ENCODE results near the gene BABAM2.

BABAM2 gene

GRCh38 chr2:28119631-28120030 lies 229.1 kb downstream of the BABAM2 start:
- TF ChIP-seq, protein P1, sequence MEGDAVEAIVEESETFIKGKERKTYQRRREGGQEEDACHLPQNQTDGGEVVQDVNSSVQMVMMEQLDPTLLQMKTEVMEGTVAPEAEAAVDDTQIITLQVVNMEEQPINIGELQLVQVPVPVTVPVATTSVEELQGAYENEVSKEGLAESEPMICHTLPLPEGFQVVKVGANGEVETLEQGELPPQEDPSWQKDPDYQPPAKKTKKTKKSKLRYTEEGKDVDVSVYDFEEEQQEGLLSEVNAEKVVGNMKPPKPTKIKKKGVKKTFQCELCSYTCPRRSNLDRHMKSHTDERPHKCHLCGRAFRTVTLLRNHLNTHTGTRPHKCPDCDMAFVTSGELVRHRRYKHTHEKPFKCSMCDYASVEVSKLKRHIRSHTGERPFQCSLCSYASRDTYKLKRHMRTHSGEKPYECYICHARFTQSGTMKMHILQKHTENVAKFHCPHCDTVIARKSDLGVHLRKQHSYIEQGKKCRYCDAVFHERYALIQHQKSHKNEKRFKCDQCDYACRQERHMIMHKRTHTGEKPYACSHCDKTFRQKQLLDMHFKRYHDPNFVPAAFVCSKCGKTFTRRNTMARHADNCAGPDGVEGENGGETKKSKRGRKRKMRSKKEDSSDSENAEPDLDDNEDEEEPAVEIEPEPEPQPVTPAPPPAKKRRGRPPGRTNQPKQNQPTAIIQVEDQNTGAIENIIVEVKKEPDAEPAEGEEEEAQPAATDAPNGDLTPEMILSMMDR (IDR thresholded peaks at IDR 0.05; ENCODE audit: low read depth, low read length, missing control alignments), result no peak
- H3K4me3 ChIP-seq (ENCODE audit: low read depth, low read length), result no peak overlapping the region
- no peak for DNase-seq (ENCODE audit: low read depth)
- in situ Hi-C loops (cut with HindIII; ENCODE audit: low sequenced_read_pairs), result no loop called here

- no peak for DNase-seq (ENCODE audit: low read depth)
- in situ Hi-C loops (cut with HindIII; ENCODE audit: low sequenced_read_pairs), result no loop called here
- no peak overlapping the region for H3K4me3 ChIP-seq (ENCODE audit: low read depth, low read length)
- TF ChIP-seq, protein P1 (IDR thresholded peaks at IDR 0.05; ENCODE audit: low read depth, low read length, missing control alignments), result no peak
Observed at GRCh38 chr2:28128281-28128950, 237.9 kb downstream of the BABAM2 start.

DNA sequence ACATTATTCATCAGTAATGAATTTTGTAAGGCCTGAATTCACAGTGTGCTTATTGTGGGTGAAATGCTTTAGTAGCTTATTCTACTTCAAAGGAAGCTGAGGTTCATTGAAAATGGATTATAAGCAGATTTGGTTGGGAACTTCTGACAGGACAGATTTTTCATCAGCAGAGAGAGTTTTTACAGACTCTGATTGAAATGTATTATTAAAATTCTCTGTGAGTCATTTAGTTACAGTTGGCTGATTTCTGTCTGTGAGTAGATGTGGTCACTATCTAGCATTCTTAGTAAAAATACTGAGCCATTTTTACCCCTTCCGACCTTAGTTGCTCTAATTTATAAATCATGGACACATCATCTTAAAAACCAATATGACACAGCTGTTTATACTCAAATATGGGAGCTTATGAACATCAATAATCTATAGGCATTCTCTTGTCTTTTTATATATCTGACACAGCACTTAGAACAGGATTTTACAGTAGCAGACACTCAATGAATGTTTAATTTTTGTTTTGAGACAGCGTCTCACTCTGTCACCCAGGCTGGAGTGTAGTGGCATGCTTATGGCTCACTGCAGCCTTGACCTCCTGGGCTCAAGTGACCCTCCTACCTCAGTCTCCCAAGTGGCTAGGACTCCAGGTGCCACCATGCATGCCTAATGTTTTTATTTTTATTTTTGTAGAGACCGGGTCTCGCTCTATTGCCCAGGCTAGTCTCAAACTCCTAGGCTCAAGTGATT lies 239.6 kb downstream of the BABAM2 start:
- DNase-seq (ENCODE audit: low read depth), result peak; percentile 20
- in situ Hi-C loops (cut with HindIII; ENCODE audit: low sequenced_read_pairs), result no loop called here
- TF ChIP-seq, protein P1 (IDR thresholded peaks at IDR 0.05; ENCODE audit: low read depth, low read length, missing control alignments), result no peak
- no peak overlapping the region for H3K4me3 ChIP-seq (ENCODE audit: low read depth, low read length)

DNA sequence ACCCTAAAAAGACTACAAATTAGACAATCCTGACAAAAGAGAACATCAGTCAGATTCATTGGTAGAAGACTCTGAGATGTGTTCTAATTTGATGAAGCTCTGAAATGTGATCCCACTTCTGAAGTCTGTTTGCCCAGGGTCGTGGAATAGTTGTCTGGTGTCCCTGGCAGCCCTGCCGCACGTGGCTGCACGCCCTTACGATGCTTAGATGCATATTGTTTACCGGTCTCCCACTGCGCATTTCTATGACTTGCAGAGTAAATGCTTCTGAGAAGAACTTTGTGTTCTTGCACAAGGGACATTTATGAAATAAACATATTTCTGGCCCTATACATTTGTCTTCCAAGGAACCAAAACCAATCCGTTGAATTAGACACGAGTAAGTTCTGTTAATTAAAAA lies 243.2 kb downstream of the BABAM2 start:
- H3K4me3 ChIP-seq (ENCODE audit: low read depth, low read length), result no peak overlapping the region
- no peak for DNase-seq (ENCODE audit: low read depth)
- in situ Hi-C loops (cut with HindIII; ENCODE audit: low sequenced_read_pairs), result no loop called here
- TF ChIP-seq, protein P1 (IDR thresholded peaks at IDR 0.05; ENCODE audit: low read depth, low read length, missing control alignments), result no peak

DNA sequence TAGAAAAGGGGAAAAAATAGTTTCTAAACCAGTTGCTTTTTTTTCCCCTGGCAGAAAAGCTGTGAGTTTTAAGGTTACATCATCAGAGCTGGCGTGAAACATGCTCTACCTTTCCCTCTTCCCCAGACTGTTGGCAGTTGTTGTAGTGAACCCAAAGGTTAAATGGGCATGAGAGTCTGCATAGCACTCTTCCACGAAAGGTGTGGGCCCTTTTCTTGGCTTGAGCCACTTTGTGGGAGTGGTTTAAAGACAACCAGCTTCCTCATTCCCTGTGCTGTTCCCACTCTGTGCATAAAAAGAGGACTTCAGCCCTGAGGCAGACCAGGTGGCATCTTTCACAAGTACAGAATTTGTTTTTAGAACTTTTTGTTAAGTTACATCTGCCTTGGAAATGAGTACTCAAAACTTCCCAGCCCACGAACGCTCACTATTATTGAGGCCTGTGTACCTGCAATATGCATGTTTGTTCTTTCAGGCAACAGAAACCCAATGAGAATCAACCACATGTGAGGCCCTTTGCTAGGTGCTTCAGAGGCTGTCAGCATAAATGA lies 243.8 kb downstream of the BABAM2 start:
- no peak for DNase-seq (ENCODE audit: low read depth)
- TF ChIP-seq, protein P1 (IDR thresholded peaks at IDR 0.05; ENCODE audit: low read depth, low read length, missing control alignments), result no peak
- no peak overlapping the region for H3K4me3 ChIP-seq (ENCODE audit: low read depth, low read length)
- in situ Hi-C loops (cut with HindIII; ENCODE audit: low sequenced_read_pairs), result no loop called here

DNA sequence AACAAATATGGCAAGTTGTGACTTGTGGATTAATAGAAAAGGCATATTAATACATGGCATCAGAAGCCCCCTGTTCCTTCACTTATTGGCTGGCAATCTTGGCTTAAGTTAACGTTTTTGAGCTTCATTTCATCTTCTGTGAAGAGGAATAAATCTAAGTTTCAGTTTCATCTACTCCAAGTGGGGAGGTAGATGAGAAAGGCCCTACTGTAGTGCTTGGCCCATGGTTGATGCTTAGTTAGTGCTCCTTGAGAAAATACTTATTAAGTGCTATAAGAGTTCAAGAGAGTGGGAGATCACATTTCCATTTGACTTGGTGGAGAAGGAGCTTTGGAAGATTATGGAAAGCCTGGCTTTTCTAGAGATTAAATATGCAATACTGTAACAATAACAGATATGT lies 244.3 kb downstream of the BABAM2 start:
- H3K4me3 ChIP-seq (ENCODE audit: low read depth, low read length), result no peak overlapping the region
- in situ Hi-C loops (cut with HindIII; ENCODE audit: low sequenced_read_pairs), result no loop called here
- no peak for DNase-seq (ENCODE audit: low read depth)
- TF ChIP-seq, protein P1 (IDR thresholded peaks at IDR 0.05; ENCODE audit: low read depth, low read length, missing control alignments), result no peak

Measured in astrocyte of the cerebellum (primary cell).